Progenitor cell of endocrine pancreas (in vitro differentiated cells): ENCODE results near the gene LDB3. TPM values are rescaled to one million over a fixed set of nuclear protein-coding genes. Genes with fewer than 3 reads are reported as not detected.

Experiments used
- DNase-seq: peaks from one replicate; pipeline ENCODE4 v3.0.0; 2021; ENCODE audit warnings: low spot score; ENCODE audit not compliant: unreplicated experiment
- H3K27ac Mint-ChIP-seq: 2 replicates; pipeline ENCODE4 v1.8.0; 2021; ENCODE audit warnings: mild to moderate bottlenecking, moderate library complexity, mixed read lengths
- H3K27me3 Mint-ChIP-seq: 2 replicates; pipeline ENCODE4 v1.8.0; 2021; ENCODE audit warnings: mixed read lengths
- H3K36me3 Mint-ChIP-seq: 2 replicates; pipeline ENCODE4 v1.8.0; 2022; ENCODE audit warnings: mixed read lengths; ENCODE audit not compliant: insufficient read depth
- H3K4me1 Mint-ChIP-seq: 2 replicates; pipeline ENCODE4 v1.8.0; 2021; ENCODE audit warnings: low read depth, mixed read lengths
- H3K4me3 Mint-ChIP-seq: 2 replicates; pipeline ENCODE4 v1.8.0; 2021; ENCODE audit warnings: low read depth, mild to moderate bottlenecking, moderate library complexity, mixed read lengths
- H3K9me3 Mint-ChIP-seq: 2 replicates; pipeline ENCODE4 v1.8.0; 2021; ENCODE audit warnings: low read depth, mixed read lengths
- CTCF ChIP-seq: fragments of 200-600 bp; sonication (generic); IDR thresholded peaks from one replicate; pipeline ENCODE4 v1.5.0; 2021; ENCODE audit warnings: antibody characterized with exemption, mild to moderate bottlenecking; ENCODE audit not compliant: unreplicated experiment
- total RNA-seq: library from RNA; stranded (reverse); gene quantifications from 2 replicates; pipeline ENCODE4 v1.2.1, GENCODE V29; 2021

LDB3 gene
- total RNA-seq, 1 donor from 2014 or later: 0.26 TPM

GRCh38 chr10:86652361-86653202 is 15.7 kb upstream of the LDB3 start:
- Mint-ChIP-seq H3K36me3 (no peaks in the 10 kb centered on the region), H3K9me3 (no peaks in the 10 kb centered on the region), H3K4me3 (no peak overlapping the region), H3K27me3 (peaks cover 13% of the 10 kb centered on the region), H3K4me1 (peaks cover 4% of the 10 kb centered on the region), H3K27ac (no peak overlapping the region)
- DNase-seq: no peak
- TF ChIP-seq CTCF: no peak

- H3K4me3 Mint-ChIP-seq: no peak overlapping the region
- no peak for DNase-seq
- peaks cover 13% of the 10 kb centered on the region for H3K27me3 Mint-ChIP-seq
- H3K36me3 Mint-ChIP-seq: no peaks in the 10 kb centered on the region
- no peak for TF ChIP-seq CTCF
- H3K27ac Mint-ChIP-seq: no peak overlapping the region
- H3K9me3 Mint-ChIP-seq: no peaks in the 10 kb centered on the region
- no peaks in the 10 kb centered on the region for H3K4me1 Mint-ChIP-seq
Observed at GRCh38 chr10:86653379-86653778, 14.9 kb upstream of the LDB3 start.

- Mint-ChIP-seq H3K9me3 (no peaks in the 10 kb centered on the region), H3K4me3 (no peak overlapping the region), H3K27ac (no peak overlapping the region), H3K36me3 (no peaks in the 10 kb centered on the region), H3K4me1 (no peaks in the 10 kb centered on the region), H3K27me3 (peaks cover 13% of the 10 kb centered on the region)
- DNase-seq: no peak
- TF ChIP-seq CTCF: no peak
Observed at GRCh38 chr10:86653987-86654386, 14.3 kb upstream of the LDB3 start.

GRCh38 chr10:86654411-86655172 is 13.7 kb upstream of the LDB3 start, which contains the start of gene OPN4:
Gene OPN4 (plus strand): TSS chr10:86654547. CDS start chr10:86654784, 237 bp downstream.
- no peaks in the 10 kb centered on the region for H3K4me1 Mint-ChIP-seq
- no peaks in the 10 kb centered on the region for H3K9me3 Mint-ChIP-seq
- no peak within 1 kb of the TSS for H3K4me3 Mint-ChIP-seq
- H3K27me3 Mint-ChIP-seq: peaks cover 13% of the 10 kb centered on the region
- no peak for TF ChIP-seq CTCF
- H3K27ac Mint-ChIP-seq: no peak within 1 kb of the TSS
- DNase-seq: no peak
- H3K36me3 Mint-ChIP-seq: no peaks in the 10 kb centered on the region

- no peak for DNase-seq
- H3K4me1 Mint-ChIP-seq: no peaks in the 10 kb centered on the region
- peaks cover 13% of the 10 kb centered on the region for H3K27me3 Mint-ChIP-seq
- H3K27ac Mint-ChIP-seq: no peak overlapping the region
- no peak overlapping the region for H3K4me3 Mint-ChIP-seq
- H3K36me3 Mint-ChIP-seq: no peaks in the 10 kb centered on the region
- H3K9me3 Mint-ChIP-seq: no peaks in the 10 kb centered on the region
- no peak for TF ChIP-seq CTCF
Observed at GRCh38 chr10:86655173-86655540, 13.2 kb upstream of the LDB3 start.
